Neuronal stem cell (in vitro differentiated cells): ENCODE measurements around the gene MAGEA9B.
"Not testable (repeated sequence)": the region's sequence is repeated elsewhere in the genome, so short reads cannot be mapped to it uniquely, and the experiment has no call there.

Source experiments
- DNase-seq: peaks from one replicate; pipeline ENCODE4 v3.0.0-alpha.2; 2013; ENCODE audit warnings: low spot score
- H2AFZ ChIP-seq: one replicate; pipeline ENCODE4 v1.6.1; 2013; ENCODE audit warnings: mild to moderate bottlenecking, low read length, inconsistent platforms
- H2AK5ac ChIP-seq: 2 replicates; pipeline ENCODE4 v1.6.1; 2013; ENCODE audit warnings: low read depth, mild to moderate bottlenecking, inconsistent platforms, low read length, moderate library complexity, mixed read lengths
- H2BK120ac ChIP-seq: 2 replicates; pipeline ENCODE4 v1.6.1; 2013; ENCODE audit warnings: low read depth, mild to moderate bottlenecking, inconsistent platforms, low read length, moderate library complexity, mixed read lengths
- H2BK12ac ChIP-seq: one replicate; pipeline ENCODE4 v1.6.1; 2013; ENCODE audit warnings: low read length, inconsistent platforms
- H2BK15ac ChIP-seq: 2 replicates; pipeline ENCODE4 v1.6.1; 2013; ENCODE audit warnings: mild to moderate bottlenecking, low read length, inconsistent platforms, mixed read lengths
- H2BK5ac ChIP-seq: one replicate; pipeline ENCODE4 v1.6.1; 2013; ENCODE audit warnings: inconsistent platforms, mild to moderate bottlenecking, low read length, moderate library complexity
- H3K14ac ChIP-seq: one replicate; pipeline ENCODE4 v1.6.1; 2013; ENCODE audit warnings: low read length, inconsistent platforms
- H3K18ac ChIP-seq: 2 replicates; pipeline ENCODE4 v1.6.1; 2013; ENCODE audit warnings: low read length, inconsistent platforms
- H3K23ac ChIP-seq: 2 replicates; pipeline ENCODE4 v1.6.1; 2013; ENCODE audit warnings: low read depth, mild to moderate bottlenecking, mixed read lengths, low read length, inconsistent platforms; ENCODE audit not compliant: poor library complexity
- H3K27ac ChIP-seq: replicated peaks from 3 replicates; pipeline ENCODE4 v1.5.1; 2013; ENCODE audit warnings: low read length, inconsistent platforms
- H3K27me3 ChIP-seq, 3 experiments: 2 replicates each; pipeline ENCODE4 v1.6.1; 2013; ENCODE audit warnings: low read length in 3 of 3, mild to moderate bottlenecking in 2 of 3, inconsistent platforms in 1 of 3, low read depth in 1 of 3, mixed read lengths in 1 of 3, moderate library complexity in 1 of 3; ENCODE audit not compliant: control insufficient read depth in 3 of 3, insufficient read depth in 3 of 3
- H3K36me3 ChIP-seq, 2 donors: replicated peaks in 1 of 2; 2 replicates each; pipeline ENCODE4 v1.6.1; 2013; ENCODE audit warnings: low read length in 2 of 2; ENCODE audit not compliant: control insufficient read depth in 2 of 2, insufficient read depth in 2 of 2
- H3K4ac ChIP-seq: 2 replicates; pipeline ENCODE4 v1.6.1; 2013; ENCODE audit warnings: inconsistent platforms, mild to moderate bottlenecking, low read length, moderate library complexity
- H3K4me1 ChIP-seq, 2 donors: 1 replicate in 1 of 2; 2 replicates in 1 of 2; pipeline ENCODE4 v1.6.1; 2013; ENCODE audit warnings: low read length in 2 of 2, low read depth in 1 of 2; ENCODE audit not compliant: control insufficient read depth in 2 of 2, insufficient read depth in 1 of 2
- H3K4me2 ChIP-seq: one replicate; pipeline ENCODE4 v1.6.1; 2013; ENCODE audit warnings: mild to moderate bottlenecking, low read length, inconsistent platforms; ENCODE audit not compliant: insufficient read depth, poor library complexity, severe bottlenecking
- H3K4me3 ChIP-seq, 2 donors: 2 replicates each; pipeline ENCODE4 v1.5.1; 2013; ENCODE audit warnings: low read length in 2 of 2, mild to moderate bottlenecking in 2 of 2, inconsistent platforms in 1 of 2, moderate library complexity in 1 of 2
- H3K79me1 ChIP-seq: one replicate; pipeline ENCODE4 v1.6.1; 2013; ENCODE audit warnings: low read depth, mild to moderate bottlenecking, inconsistent platforms, low read length, moderate library complexity
- H3K9ac ChIP-seq: one replicate; pipeline ENCODE4 v1.6.1; 2013; ENCODE audit warnings: mild to moderate bottlenecking, low read depth, low read length, inconsistent platforms; ENCODE audit not compliant: poor library complexity
- H3K9me3 ChIP-seq, 2 donors: replicated peaks in 1 of 2; 2 replicates each; pipeline versions ENCODE3 to v1.6.1; 2013; ENCODE audit warnings: low read length in 2 of 2, mild to moderate bottlenecking in 2 of 2, inconsistent platforms in 1 of 2, low read depth in 1 of 2, mixed read lengths in 1 of 2, moderate library complexity in 1 of 2; ENCODE audit not compliant: control insufficient read depth in 2 of 2, insufficient read depth in 1 of 2
- H4K8ac ChIP-seq: one replicate; pipeline ENCODE4 v1.6.1; 2013; ENCODE audit warnings: low read depth, mild to moderate bottlenecking, inconsistent platforms, low read length, moderate library complexity
- H4K91ac ChIP-seq: one replicate; pipeline ENCODE4 v1.6.1; 2013; ENCODE audit warnings: low read length, low read depth, mild to moderate bottlenecking, inconsistent platforms; ENCODE audit not compliant: poor library complexity
- WGBS, 2 donors: extraction: QIAGEN DNeasy Blood & Tissue Kit; methylation state at CpG; one replicate each; pipeline ENCODE4 v1.1.7; 2013; ENCODE audit warnings: missing lambda C conversion rate in 2 of 2, mixed read lengths in 1 of 2; ENCODE audit not compliant: insufficient read length in 2 of 2, insufficient replicate concordance in 1 of 2; ENCODE audit errors: extremely low coverage in 2 of 2; 5-methylcytosine and 5-hydroxymethylcytosine counted together

Gene MAGEA9B

DNA sequence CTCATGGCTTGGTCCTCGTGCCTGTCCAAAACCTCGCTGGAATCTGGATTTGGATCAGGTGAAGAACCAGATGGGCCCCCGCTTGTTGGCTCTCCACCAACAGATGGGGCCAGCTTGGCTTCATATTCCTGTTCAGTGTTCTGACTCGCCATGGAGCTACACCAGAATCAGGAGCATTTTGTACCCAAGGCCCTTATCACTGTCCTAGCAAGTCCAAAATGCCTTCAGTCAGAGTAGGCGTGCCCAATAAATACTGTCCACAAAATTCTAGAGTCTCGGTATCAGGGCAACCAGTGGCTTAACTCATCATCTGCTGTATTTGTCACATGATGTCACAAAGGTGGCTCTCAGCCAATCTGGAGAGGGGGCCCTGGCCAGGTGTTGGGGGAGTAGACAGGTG, 37.6 kb downstream of the MAGEA9B start, which contains the start of gene HSFX3:
Gene HSFX3, minus strand, starts transcription at position 224 of the 400 bp plus-strand sequence. Its CDS starts 72 bp downstream, at position 152.
- DNase-seq, H3K4me2 ChIP-seq, H3K36me3 ChIP-seq, H4K8ac ChIP-seq, H3K9me3 ChIP-seq, H3K14ac ChIP-seq, H3K79me1 ChIP-seq, H3K18ac ChIP-seq, H3K23ac ChIP-seq, H2BK12ac ChIP-seq, H2BK120ac ChIP-seq, H3K27me3 ChIP-seq, H3K4ac ChIP-seq, H3K4me3 ChIP-seq, H2AK5ac ChIP-seq, H4K91ac ChIP-seq, H3K4me1 ChIP-seq, H2AFZ ChIP-seq, H3K27ac ChIP-seq, H2BK5ac ChIP-seq, H2BK15ac ChIP-seq, H3K9ac ChIP-seq: not testable (repeated sequence)
- no CpG with 5 or more reads among the region's 6 CpGs for WGBS, 2 donors

DNA sequence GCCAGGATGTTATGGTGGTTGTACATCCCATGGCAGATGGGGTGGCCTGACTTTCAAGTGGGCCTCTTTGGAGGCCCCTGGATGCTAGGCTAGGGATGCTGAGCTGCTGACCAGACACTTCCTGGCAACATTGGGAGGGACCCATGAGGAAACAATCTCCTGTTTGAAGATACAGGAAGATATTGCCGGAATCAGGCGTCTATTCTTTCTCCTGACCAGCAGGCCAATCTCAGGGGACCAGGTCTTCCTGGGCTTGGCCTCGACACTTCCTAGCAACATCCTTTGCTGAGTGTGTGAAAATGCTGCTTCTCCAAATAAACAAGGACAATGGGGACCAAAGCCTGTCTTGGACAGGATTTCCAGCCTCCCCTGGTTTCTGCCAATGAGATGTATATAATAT, 39.5 kb downstream of the MAGEA9B start:
- H2BK15ac ChIP-seq, H3K9ac ChIP-seq, H3K79me1 ChIP-seq, H2BK120ac ChIP-seq, H3K14ac ChIP-seq, H2AK5ac ChIP-seq, H3K4me3 ChIP-seq, H3K23ac ChIP-seq, H3K4me1 ChIP-seq, H4K91ac ChIP-seq, H4K8ac ChIP-seq, H3K9me3 ChIP-seq, H3K4me2 ChIP-seq, H3K18ac ChIP-seq, H2BK5ac ChIP-seq, DNase-seq, H3K27ac ChIP-seq, H2BK12ac ChIP-seq, H3K4ac ChIP-seq, H3K36me3 ChIP-seq, H3K27me3 ChIP-seq, H2AFZ ChIP-seq: not testable (repeated sequence)
- no CpG with 5 or more reads among the region's 3 CpGs for WGBS, 2 donors

DNA sequence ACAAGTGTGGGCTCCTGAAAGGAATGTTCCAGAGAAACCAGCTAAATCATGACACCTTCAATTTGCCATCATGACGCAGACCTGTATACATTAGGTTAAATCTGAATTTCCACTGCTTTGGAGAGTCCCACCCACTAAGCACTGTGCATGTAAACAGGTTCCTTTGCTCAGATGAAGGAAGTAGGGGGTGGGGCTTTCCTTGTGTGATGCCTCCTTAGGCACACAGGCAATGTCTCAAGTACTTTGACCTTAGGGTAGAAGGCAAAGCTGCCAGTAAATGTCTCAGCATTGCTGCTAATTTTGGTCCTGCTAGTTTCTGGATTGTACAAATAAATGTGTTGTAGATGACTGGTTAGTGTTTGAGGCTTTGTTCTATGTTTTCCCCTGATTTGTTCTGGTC, 40.3 kb downstream of the MAGEA9B start:
- H3K23ac ChIP-seq, H3K27me3 ChIP-seq, H3K4me1 ChIP-seq, H3K4ac ChIP-seq, H3K4me3 ChIP-seq, H2BK5ac ChIP-seq, H3K36me3 ChIP-seq, H2AFZ ChIP-seq, H3K18ac ChIP-seq, H2BK15ac ChIP-seq, H2BK120ac ChIP-seq, DNase-seq, H2AK5ac ChIP-seq, H3K9me3 ChIP-seq, H3K9ac ChIP-seq, H3K27ac ChIP-seq, H4K91ac ChIP-seq, H2BK12ac ChIP-seq, H3K79me1 ChIP-seq, H3K14ac ChIP-seq, H4K8ac ChIP-seq, H3K4me2 ChIP-seq: not testable (repeated sequence)
- no CpG with 5 or more reads among the region's 1 CpG for WGBS, 2 donors

- not testable (repeated sequence) for H3K9ac ChIP-seq, H4K8ac ChIP-seq, H3K18ac ChIP-seq, H3K27me3 ChIP-seq, DNase-seq, H2BK12ac ChIP-seq, H2AK5ac ChIP-seq, H2BK15ac ChIP-seq, H3K79me1 ChIP-seq, H3K36me3 ChIP-seq, H3K9me3 ChIP-seq, H4K91ac ChIP-seq, H3K4me1 ChIP-seq, H3K4ac ChIP-seq, H3K14ac ChIP-seq, H2BK5ac ChIP-seq, H3K4me3 ChIP-seq, H3K23ac ChIP-seq, H3K27ac ChIP-seq, H2AFZ ChIP-seq, H2BK120ac ChIP-seq, H3K4me2 ChIP-seq
- no CpG with 5 or more reads among the region's 29 CpGs for WGBS, 2 donors
These were observed 41.4 kb downstream of the MAGEA9B start for GRCh38 chrX:149545545-149546543.
